ENCODE measurements around the gene CRYBB3.

GRCh38 chr22:25223269-25223850 is 23.7 kb downstream of the CRYBB3 start:
- no peak for TF ChIP-seq EZH2 (IDR thresholded peaks at IDR 0.05; ENCODE audit: borderline replicate concordance, insufficient read depth, low read depth, low read length, poor library complexity, severe bottlenecking)
- TF ChIP-seq, protein P1, sequence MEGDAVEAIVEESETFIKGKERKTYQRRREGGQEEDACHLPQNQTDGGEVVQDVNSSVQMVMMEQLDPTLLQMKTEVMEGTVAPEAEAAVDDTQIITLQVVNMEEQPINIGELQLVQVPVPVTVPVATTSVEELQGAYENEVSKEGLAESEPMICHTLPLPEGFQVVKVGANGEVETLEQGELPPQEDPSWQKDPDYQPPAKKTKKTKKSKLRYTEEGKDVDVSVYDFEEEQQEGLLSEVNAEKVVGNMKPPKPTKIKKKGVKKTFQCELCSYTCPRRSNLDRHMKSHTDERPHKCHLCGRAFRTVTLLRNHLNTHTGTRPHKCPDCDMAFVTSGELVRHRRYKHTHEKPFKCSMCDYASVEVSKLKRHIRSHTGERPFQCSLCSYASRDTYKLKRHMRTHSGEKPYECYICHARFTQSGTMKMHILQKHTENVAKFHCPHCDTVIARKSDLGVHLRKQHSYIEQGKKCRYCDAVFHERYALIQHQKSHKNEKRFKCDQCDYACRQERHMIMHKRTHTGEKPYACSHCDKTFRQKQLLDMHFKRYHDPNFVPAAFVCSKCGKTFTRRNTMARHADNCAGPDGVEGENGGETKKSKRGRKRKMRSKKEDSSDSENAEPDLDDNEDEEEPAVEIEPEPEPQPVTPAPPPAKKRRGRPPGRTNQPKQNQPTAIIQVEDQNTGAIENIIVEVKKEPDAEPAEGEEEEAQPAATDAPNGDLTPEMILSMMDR (IDR thresholded peaks at IDR 0.05) = no peak
